Measurements from ENCODE around the gene ACAP1. TPM values are rescaled to one million over a fixed set of nuclear protein-coding genes. Genes with fewer than 3 reads are reported as not detected.

ACAP1 gene
- total RNA-seq, 1 experiment from 2014 or later = 58.6 TPM

DNA sequence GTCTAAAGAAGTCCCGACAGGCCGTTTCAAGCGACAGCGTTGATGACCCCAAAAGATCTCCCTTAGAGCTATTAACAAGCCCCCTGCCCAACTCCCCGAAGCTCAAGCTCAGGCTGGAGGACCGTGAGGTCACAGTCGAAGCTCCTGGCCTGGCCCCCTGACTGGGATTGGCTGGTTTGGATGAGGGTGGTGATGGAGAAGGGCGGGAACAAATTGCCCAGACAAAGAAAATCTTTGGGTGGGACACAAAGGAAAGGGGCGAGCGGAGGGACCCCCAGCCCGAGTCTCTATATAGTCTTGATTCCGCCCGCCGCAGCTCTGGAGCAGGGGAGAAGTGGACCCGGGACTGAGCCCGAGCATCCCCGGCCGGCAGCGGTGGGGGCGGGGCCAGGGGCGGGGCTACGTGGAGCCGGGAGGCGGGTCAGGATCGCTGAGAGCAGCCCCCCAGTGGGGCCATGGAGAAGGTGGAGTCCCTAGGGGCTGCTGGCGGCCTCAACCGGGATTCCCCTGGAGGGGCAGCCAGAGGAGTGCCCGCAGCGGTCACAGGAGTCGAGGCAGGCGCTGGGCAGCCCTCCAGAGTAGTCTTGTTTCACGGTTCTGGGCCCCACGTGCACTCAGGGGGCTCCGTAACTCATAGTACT lies 6.2 kb upstream of the ACAP1 start:
- no peaks in the 10 kb centered on the region for H3K27me3 Mint-ChIP-seq (ENCODE audit: low read depth)
- H3K27ac Mint-ChIP-seq = peak overlapping the region; percentile 100

DNA sequence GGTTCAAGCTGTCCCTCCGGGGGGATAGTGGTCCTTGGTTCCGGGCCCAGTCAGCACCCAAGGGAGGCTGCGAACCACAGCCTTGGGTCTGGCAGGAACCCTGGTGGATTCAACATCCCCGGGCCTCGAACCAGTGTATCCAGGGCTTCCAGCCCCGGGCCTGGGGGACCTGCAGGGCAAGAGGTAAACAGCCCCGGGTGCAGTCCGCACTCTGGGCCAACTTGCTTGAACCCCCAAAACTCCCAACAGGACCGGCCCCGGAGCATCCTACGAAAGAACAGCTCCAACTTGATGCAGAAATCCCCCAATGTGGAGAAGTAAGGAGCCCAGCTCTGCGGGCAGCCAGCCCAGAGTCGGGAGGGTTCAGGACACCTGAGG lies 5.7 kb upstream of the ACAP1 start:
- no peak for DNase-seq (ENCODE audit: low spot score)
- peaks cover 4% of the 10 kb centered on the region; the same call in 1 of the 2 replicates for H3K36me3 Mint-ChIP-seq
- ChIA-PET CTCF (interaction anchor here (1.4 to 2.2 kb wide), 3 partner anchors 50 to 357 kb away, joined by 8 to 24 read pairs (median 14); partner anchors contain the start of genes SLC2A4, TP53 and WRAP53), POLR2A (interaction anchor here (1.5 to 2.0 kb wide), 4 partner anchors 44 to 356 kb away, joined by 3 to 12 read pairs (median 8); partner anchors contain the start of genes ACADVL, DLG4, TMEM256 and TP53)
- no peaks in the 10 kb centered on the region for H3K27me3 Mint-ChIP-seq (ENCODE audit: low read depth)
- H3K9me3 Mint-ChIP-seq = no peaks in the 10 kb centered on the region
- H3K27ac Mint-ChIP-seq = peak overlapping the region; percentile 79; the same call in 1 of the 2 replicates
- peaks cover 29% of the 10 kb centered on the region for H3K4me1 Mint-ChIP-seq
- peak overlapping the region; percentile 93 for H3K4me3 Mint-ChIP-seq
- no peak for ATAC-seq
- no peak for TF ChIP-seq HMGA2 (CRISPR knock-in tag; IDR thresholded peaks at IDR 0.05)
- TF ChIP-seq, protein P1, sequence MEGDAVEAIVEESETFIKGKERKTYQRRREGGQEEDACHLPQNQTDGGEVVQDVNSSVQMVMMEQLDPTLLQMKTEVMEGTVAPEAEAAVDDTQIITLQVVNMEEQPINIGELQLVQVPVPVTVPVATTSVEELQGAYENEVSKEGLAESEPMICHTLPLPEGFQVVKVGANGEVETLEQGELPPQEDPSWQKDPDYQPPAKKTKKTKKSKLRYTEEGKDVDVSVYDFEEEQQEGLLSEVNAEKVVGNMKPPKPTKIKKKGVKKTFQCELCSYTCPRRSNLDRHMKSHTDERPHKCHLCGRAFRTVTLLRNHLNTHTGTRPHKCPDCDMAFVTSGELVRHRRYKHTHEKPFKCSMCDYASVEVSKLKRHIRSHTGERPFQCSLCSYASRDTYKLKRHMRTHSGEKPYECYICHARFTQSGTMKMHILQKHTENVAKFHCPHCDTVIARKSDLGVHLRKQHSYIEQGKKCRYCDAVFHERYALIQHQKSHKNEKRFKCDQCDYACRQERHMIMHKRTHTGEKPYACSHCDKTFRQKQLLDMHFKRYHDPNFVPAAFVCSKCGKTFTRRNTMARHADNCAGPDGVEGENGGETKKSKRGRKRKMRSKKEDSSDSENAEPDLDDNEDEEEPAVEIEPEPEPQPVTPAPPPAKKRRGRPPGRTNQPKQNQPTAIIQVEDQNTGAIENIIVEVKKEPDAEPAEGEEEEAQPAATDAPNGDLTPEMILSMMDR (IDR thresholded peaks at IDR 0.05) = no peak
- no peak for TF ChIP-seq JUN (CRISPR knock-in tag; IDR thresholded peaks at IDR 0.05)
- no peak for TF ChIP-seq GRHL2 (CRISPR knock-in tag; IDR thresholded peaks at IDR 0.05; ENCODE audit: insufficient replicate concordance, severe bottlenecking)
- TF ChIP-seq, protein P2, sequence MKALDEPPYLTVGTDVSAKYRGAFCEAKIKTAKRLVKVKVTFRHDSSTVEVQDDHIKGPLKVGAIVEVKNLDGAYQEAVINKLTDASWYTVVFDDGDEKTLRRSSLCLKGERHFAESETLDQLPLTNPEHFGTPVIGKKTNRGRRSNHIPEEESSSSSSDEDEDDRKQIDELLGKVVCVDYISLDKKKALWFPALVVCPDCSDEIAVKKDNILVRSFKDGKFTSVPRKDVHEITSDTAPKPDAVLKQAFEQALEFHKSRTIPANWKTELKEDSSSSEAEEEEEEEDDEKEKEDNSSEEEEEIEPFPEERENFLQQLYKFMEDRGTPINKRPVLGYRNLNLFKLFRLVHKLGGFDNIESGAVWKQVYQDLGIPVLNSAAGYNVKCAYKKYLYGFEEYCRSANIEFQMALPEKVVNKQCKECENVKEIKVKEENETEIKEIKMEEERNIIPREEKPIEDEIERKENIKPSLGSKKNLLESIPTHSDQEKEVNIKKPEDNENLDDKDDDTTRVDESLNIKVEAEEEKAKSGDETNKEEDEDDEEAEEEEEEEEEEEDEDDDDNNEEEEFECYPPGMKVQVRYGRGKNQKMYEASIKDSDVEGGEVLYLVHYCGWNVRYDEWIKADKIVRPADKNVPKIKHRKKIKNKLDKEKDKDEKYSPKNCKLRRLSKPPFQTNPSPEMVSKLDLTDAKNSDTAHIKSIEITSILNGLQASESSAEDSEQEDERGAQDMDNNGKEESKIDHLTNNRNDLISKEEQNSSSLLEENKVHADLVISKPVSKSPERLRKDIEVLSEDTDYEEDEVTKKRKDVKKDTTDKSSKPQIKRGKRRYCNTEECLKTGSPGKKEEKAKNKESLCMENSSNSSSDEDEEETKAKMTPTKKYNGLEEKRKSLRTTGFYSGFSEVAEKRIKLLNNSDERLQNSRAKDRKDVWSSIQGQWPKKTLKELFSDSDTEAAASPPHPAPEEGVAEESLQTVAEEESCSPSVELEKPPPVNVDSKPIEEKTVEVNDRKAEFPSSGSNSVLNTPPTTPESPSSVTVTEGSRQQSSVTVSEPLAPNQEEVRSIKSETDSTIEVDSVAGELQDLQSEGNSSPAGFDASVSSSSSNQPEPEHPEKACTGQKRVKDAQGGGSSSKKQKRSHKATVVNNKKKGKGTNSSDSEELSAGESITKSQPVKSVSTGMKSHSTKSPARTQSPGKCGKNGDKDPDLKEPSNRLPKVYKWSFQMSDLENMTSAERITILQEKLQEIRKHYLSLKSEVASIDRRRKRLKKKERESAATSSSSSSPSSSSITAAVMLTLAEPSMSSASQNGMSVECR (CRISPR knock-in tag; IDR thresholded peaks at IDR 0.05; ENCODE audit: borderline replicate concordance) = no peak
- TF ChIP-seq OVOL2 (CRISPR knock-in tag; IDR thresholded peaks at IDR 0.05; ENCODE audit: borderline replicate concordance) = no peak
- TF ChIP-seq ETV6 (CRISPR knock-in tag; IDR thresholded peaks at IDR 0.05) = no peak
- TF ChIP-seq, protein P3, sequence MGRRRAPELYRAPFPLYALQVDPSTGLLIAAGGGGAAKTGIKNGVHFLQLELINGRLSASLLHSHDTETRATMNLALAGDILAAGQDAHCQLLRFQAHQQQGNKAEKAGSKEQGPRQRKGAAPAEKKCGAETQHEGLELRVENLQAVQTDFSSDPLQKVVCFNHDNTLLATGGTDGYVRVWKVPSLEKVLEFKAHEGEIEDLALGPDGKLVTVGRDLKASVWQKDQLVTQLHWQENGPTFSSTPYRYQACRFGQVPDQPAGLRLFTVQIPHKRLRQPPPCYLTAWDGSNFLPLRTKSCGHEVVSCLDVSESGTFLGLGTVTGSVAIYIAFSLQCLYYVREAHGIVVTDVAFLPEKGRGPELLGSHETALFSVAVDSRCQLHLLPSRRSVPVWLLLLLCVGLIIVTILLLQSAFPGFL (CRISPR knock-in tag; IDR thresholded peaks at IDR 0.05; ENCODE audit: borderline replicate concordance) = no peak
- TF ChIP-seq, protein P4, sequence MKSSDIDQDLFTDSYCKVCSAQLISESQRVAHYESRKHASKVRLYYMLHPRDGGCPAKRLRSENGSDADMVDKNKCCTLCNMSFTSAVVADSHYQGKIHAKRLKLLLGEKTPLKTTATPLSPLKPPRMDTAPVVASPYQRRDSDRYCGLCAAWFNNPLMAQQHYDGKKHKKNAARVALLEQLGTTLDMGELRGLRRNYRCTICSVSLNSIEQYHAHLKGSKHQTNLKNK (CRISPR knock-in tag; IDR thresholded peaks at IDR 0.05) = no peak
- TF ChIP-seq, protein P5, sequence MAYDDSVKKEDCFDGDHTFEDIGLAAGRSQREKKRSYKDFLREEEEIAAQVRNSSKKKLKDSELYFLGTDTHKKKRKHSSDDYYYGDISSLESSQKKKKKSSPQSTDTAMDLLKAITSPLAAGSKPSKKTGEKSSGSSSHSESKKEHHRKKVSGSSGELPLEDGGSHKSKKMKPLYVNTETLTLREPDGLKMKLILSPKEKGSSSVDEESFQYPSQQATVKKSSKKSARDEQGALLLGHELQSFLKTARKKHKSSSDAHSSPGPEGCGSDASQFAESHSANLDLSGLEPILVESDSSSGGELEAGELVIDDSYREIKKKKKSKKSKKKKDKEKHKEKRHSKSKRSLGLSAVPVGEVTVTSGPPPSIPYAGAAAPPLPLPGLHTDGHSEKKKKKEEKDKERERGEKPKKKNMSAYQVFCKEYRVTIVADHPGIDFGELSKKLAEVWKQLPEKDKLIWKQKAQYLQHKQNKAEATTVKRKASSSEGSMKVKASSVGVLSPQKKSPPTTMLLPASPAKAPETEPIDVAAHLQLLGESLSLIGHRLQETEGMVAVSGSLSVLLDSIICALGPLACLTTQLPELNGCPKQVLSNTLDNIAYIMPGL (CRISPR knock-in tag; IDR thresholded peaks at IDR 0.05) = no peak
- TF ChIP-seq, protein P6, sequence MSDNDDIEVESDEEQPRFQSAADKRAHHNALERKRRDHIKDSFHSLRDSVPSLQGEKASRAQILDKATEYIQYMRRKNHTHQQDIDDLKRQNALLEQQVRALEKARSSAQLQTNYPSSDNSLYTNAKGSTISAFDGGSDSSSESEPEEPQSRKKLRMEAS (CRISPR knock-in tag; IDR thresholded peaks at IDR 0.05) = no peak
- no peak for TF ChIP-seq MYBL2 (CRISPR knock-in tag; IDR thresholded peaks at IDR 0.05)
- TF ChIP-seq ZNF263 (CRISPR knock-in tag; IDR thresholded peaks at IDR 0.05; ENCODE audit: low read depth) = no peak

More for the DNA sequence above, 6.2 kb upstream of the ACAP1 start:
- peaks cover 24% of the 10 kb centered on the region for H3K4me1 Mint-ChIP-seq
- H3K4me3 Mint-ChIP-seq = peak overlapping the region; percentile 93
- TF ChIP-seq ELF4 (CRISPR knock-in tag; IDR thresholded peaks at IDR 0.05; ENCODE audit: low read depth) (no peak), MYBL2 (CRISPR knock-in tag; IDR thresholded peaks at IDR 0.05) (no peak), NFYB (CRISPR knock-in tag; conservative IDR thresholded peaks at IDR 0.05; ENCODE audit: low read depth) (peak; percentile 64), SP1 (CRISPR knock-in tag; conservative IDR thresholded peaks at IDR 0.05) (0 out of 2 replicates have a peak, but pooled peaks have one; percentile 25)
- TF ChIP-seq, protein P7, sequence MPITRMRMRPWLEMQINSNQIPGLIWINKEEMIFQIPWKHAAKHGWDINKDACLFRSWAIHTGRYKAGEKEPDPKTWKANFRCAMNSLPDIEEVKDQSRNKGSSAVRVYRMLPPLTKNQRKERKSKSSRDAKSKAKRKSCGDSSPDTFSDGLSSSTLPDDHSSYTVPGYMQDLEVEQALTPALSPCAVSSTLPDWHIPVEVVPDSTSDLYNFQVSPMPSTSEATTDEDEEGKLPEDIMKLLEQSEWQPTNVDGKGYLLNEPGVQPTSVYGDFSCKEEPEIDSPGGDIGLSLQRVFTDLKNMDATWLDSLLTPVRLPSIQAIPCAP (CRISPR knock-in tag; IDR thresholded peaks at IDR 0.05) = no peak
- TF ChIP-seq, protein P6 (CRISPR knock-in tag; IDR thresholded peaks at IDR 0.05) = no peak
- TF ChIP-seq, protein P8, sequence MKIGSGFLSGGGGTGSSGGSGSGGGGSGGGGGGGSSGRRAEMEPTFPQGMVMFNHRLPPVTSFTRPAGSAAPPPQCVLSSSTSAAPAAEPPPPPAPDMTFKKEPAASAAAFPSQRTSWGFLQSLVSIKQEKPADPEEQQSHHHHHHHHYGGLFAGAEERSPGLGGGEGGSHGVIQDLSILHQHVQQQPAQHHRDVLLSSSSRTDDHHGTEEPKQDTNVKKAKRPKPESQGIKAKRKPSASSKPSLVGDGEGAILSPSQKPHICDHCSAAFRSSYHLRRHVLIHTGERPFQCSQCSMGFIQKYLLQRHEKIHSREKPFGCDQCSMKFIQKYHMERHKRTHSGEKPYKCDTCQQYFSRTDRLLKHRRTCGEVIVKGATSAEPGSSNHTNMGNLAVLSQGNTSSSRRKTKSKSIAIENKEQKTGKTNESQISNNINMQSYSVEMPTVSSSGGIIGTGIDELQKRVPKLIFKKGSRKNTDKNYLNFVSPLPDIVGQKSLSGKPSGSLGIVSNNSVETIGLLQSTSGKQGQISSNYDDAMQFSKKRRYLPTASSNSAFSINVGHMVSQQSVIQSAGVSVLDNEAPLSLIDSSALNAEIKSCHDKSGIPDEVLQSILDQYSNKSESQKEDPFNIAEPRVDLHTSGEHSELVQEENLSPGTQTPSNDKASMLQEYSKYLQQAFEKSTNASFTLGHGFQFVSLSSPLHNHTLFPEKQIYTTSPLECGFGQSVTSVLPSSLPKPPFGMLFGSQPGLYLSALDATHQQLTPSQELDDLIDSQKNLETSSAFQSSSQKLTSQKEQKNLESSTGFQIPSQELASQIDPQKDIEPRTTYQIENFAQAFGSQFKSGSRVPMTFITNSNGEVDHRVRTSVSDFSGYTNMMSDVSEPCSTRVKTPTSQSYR (CRISPR knock-in tag; IDR thresholded peaks at IDR 0.05) = no peak
- POLR2A ChIA-PET = interaction anchor here (0.7 to 2.0 kb wide), 18 partner anchors 9 to 357 kb away, joined by 3 to 21 read pairs (median 4); partner anchors contain the start of genes ACADVL, CHRNB1, DLG4 and GPS2
- DNase-seq (ENCODE audit: low spot score) (peak; percentile 82), ATAC-seq (peak; percentile 76)
- peaks cover 4% of the 10 kb centered on the region for H3K36me3 Mint-ChIP-seq
- CTCF ChIA-PET = interaction anchor here (0.6 to 2.2 kb wide), 35 partner anchors 7 to 387 kb away, joined by 3 to 27 read pairs (median 5); partner anchors contain the start of genes ACADVL, DLG4, GABARAP and GPS2
- no peaks in the 10 kb centered on the region for H3K9me3 Mint-ChIP-seq
